ENCODE measurements around the gene TMSB10.

DNA sequence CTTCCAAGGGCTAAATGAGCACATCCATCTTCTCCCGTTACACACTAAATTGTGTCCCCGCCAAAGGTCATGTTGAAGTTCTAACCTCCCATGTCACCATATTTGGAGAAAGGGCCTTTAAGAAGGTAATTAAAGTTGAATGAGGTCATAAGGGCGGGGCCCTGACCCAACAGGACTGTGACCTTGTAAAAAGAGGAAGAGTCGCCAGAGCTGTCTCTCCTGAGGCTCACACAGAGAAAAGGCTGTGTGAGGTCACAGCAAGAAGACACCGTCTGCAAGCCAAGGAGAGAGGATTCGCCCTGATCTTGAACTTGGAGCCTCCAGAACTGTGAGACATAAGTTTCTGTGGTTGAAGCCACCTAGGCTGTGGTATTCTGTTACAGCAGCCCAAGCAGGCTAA lies 48.7 kb upstream of the TMSB10 start:
- TF ChIP-seq, protein P1, sequence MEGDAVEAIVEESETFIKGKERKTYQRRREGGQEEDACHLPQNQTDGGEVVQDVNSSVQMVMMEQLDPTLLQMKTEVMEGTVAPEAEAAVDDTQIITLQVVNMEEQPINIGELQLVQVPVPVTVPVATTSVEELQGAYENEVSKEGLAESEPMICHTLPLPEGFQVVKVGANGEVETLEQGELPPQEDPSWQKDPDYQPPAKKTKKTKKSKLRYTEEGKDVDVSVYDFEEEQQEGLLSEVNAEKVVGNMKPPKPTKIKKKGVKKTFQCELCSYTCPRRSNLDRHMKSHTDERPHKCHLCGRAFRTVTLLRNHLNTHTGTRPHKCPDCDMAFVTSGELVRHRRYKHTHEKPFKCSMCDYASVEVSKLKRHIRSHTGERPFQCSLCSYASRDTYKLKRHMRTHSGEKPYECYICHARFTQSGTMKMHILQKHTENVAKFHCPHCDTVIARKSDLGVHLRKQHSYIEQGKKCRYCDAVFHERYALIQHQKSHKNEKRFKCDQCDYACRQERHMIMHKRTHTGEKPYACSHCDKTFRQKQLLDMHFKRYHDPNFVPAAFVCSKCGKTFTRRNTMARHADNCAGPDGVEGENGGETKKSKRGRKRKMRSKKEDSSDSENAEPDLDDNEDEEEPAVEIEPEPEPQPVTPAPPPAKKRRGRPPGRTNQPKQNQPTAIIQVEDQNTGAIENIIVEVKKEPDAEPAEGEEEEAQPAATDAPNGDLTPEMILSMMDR (conservative IDR thresholded peaks at IDR 0.05 in 1 of 2, IDR thresholded peaks at IDR 0.05 in 1 of 2; ENCODE audit: low read depth in 1 of 2, low read length in 2 of 2), result no peak
- no peak for TF ChIP-seq EZH2 (IDR thresholded peaks at IDR 0.05; ENCODE audit: low read length, missing control alignments)
